Thoracic aorta (tissue), 2 donors: ENCODE measurements around the gene CERS1. TPM values are rescaled to one million over a fixed set of nuclear protein-coding genes. Genes with fewer than 3 reads are reported as not detected.

Source experiments
- ATAC-seq: fragments of 150-250 bp; one replicate; pipeline ENCODE4 v1.8.0; 2017; ENCODE audit warnings: low read depth; ENCODE audit not compliant: insufficient number of reproducible peaks, low FRiP score
- DNase-seq: peaks from one replicate; pipeline ENCODE4 v3.0.0-alpha.2; 2020; ENCODE audit warnings: low spot score
- H3K27ac ChIP-seq, 2 donors: fragments of 200-600 bp; sonication (generic); 1 replicate in 1 of 2; 2 replicates in 1 of 2; pipeline ENCODE4 v1.5.1; 2016; ENCODE audit warnings: mild to moderate bottlenecking in 2 of 2, moderate library complexity in 2 of 2
- H3K27me3 ChIP-seq: fragments of 200-600 bp; sonication (generic); replicated peaks from 2 replicates; pipeline ENCODE4 v1.6.0; 2016; ENCODE audit warnings: mild to moderate bottlenecking; ENCODE audit not compliant: insufficient read depth
- H3K36me3 ChIP-seq: fragments of 200-600 bp; sonication (generic); one replicate; pipeline ENCODE4 v1.5.1; 2016
- H3K4me1 ChIP-seq, 2 donors: fragments of 200-600 bp; sonication (generic); 1 replicate in 1 of 2; 2 replicates in 1 of 2; pipeline versions ENCODE4 v1.5.1 to v1.6.0; 2016; ENCODE audit warnings: low read depth in 2 of 2, mild to moderate bottlenecking in 1 of 2; ENCODE audit not compliant: control insufficient read depth in 1 of 2
- H3K4me3 ChIP-seq: fragments of 200-600 bp; sonication (generic); 2 replicates; pipeline ENCODE4 v1.5.1; 2016; ENCODE audit warnings: mild to moderate bottlenecking
- H3K9me3 ChIP-seq: fragments of 200-600 bp; sonication (generic); 2 replicates; pipeline ENCODE4 v1.5.1; 2016
- CTCF ChIP-seq: fragments of 200-600 bp; sonication (generic); IDR thresholded peaks from one replicate; pipeline ENCODE4 v1.5.1; 2019; ENCODE audit warnings: antibody characterized with exemption
- total RNA-seq, 2 donors: library from RNA; depleted of rRNA; stranded (reverse); fragments of >200 nt; gene quantifications; one replicate each; pipeline versions ENCODE4 v1.1.0 to v1.2.3, GENCODE V29; 2016

CERS1 gene
- total RNA-seq, 2 donors from 2014 or later, result 1.1 to 1.7 TPM

- Histone ChIP-seq H3K36me3 (no peaks in the 10 kb centered on the region), H3K9me3 (no peaks in the 10 kb centered on the region), H3K4me1 (no peaks in the 10 kb centered on the region), H3K4me3 (no peak overlapping the region), H3K27ac (no peak overlapping the region), H3K27me3 (no peaks in the 10 kb centered on the region)
- DNase-seq (no peak), ATAC-seq (no peak)
- TF ChIP-seq CTCF, result no peak
Observed at GRCh38 chr19:18883526-18884304, 12.2 kb downstream of the CERS1 start.

GRCh38 chr19:18881491-18881890 lies 14.5 kb downstream of the CERS1 start:
- no peak for DNase-seq
- Histone ChIP-seq H3K27me3 (no peaks in the 10 kb centered on the region), H3K36me3 (no peaks in the 10 kb centered on the region), H3K9me3 (peaks cover 3% of the 10 kb centered on the region), H3K4me1 (no peaks in the 10 kb centered on the region), H3K27ac (no peak overlapping the region), H3K4me3 (no peak overlapping the region)
- no peak for TF ChIP-seq CTCF
- no peak for ATAC-seq

GRCh38 chr19:18879579-18880373 lies 16.2 kb downstream of the CERS1 start:
- no peak overlapping the region for H3K27ac ChIP-seq
- DNase-seq (no peak), ATAC-seq (no peak)
- H3K4me1 ChIP-seq, result no peaks in the 10 kb centered on the region
- no peaks in the 10 kb centered on the region for H3K36me3 ChIP-seq
- no peak overlapping the region for H3K4me3 ChIP-seq
- H3K27me3 ChIP-seq, result no peaks in the 10 kb centered on the region
- peaks cover 3% of the 10 kb centered on the region for H3K9me3 ChIP-seq
- TF ChIP-seq CTCF, result no peak

GRCh38 chr19:18878858-18879578 lies 16.9 kb downstream of the CERS1 start:
- Histone ChIP-seq H3K4me1 (no peaks in the 10 kb centered on the region), H3K27ac (no peak overlapping the region), H3K36me3 (no peaks in the 10 kb centered on the region), H3K9me3 (peaks cover 3% of the 10 kb centered on the region), H3K27me3 (no peaks in the 10 kb centered on the region), H3K4me3 (no peak overlapping the region)
- DNase-seq (no peak), ATAC-seq (no peak)
- no peak for TF ChIP-seq CTCF
